NCI-H187 treated with DMSO at 0.1 percent for 48 hours (cell line): ENCODE results near the gene SRPK2.
"Not testable (repeated sequence)": the region's sequence is repeated elsewhere in the genome, so short reads cannot be mapped to it uniquely, and the experiment has no call there.

ENCODE experiments used
- DNase-seq: peaks from one replicate; lab custom pipeline; 2025; lab: John Stamatoyannopoulos, UW

SRPK2 gene

DNA sequence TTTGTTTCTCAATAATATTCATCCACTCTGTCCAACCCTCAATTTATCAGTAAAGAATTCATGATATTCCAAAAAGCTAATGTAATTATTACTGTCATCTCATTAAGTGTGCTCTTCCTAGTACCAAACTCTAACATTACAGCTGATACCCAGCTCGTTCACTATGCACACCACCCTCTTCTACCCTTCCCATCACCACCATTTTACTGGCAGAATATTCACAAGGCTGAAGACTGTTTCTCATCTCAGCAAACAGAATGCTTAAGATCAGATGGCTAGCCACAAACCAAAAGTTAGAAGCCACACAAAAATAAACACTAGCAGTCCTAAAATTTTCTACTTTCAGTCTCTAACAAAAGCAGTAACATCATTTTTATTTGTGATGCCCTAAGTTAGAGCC, 121.5 kb downstream of the SRPK2 start:
- DNase-seq, result no peak

DNA sequence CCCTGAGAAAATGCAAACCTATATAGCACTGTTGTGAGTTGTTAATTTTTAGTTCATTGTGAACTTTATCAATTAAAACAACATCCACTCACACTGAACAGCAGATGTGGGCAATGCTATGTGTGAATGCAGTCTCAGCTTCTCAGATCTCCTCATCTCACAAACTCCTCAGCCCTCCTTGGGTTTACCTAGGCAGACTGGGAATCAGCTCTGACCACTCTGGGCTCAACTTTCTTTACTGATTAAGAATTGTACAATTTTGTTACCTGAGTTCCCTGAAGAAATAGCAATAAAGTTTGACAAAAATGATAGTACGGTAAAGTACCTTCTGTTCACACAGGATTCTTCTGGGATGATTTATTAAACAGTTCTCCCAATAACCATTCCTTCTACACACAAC, 124.0 kb downstream of the SRPK2 start:
- no peak for DNase-seq

DNA sequence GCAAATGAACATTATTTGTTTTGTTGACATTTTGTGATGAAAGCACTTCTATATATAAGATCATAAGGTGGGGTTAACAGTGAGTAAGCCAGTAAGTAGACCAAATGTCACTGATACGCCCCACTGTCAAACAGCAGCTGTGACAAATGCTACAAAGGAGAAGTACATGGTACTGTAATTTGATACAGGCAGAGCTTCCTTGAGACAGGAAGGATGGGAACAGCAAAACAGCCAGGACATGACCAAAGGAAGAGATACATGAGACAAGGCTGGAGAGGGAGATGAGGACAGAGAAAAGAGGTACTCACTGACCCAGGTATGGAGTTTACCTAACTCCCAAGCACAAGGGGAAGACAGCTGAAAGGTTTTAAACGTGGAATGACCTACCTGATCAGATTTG, 127.0 kb downstream of the SRPK2 start:
- DNase-seq, result no peak

DNA sequence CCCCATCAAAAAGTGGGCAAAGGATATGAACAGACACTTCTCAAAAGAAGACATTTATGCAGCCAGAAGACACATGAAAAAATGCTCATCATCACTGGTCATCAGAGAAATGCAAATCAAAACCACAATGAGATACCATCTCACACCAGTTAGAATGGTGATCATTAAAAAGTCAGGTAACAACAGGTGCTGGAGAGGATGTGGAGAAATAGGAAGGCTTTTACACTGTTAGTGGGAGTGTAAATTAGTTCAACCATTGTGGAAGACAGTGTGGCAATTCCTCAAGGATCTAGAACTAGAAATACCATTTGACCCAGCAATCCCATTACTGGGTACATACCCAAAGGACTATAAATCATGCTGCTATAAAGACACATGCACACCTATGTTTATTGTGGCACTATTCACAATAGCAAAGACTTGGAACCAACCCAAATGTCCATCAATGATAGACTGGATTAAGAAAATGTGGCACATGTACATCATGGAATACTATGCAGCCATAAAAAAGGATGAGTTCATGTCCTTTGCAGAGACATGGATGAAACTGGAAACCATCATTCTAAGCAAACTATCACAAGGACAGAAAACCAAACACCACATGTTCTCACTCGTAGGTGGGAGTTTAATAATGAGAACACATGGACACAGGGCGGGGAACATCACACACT, 128.4 kb downstream of the SRPK2 start:
- DNase-seq, result not testable (repeated sequence)

DNA sequence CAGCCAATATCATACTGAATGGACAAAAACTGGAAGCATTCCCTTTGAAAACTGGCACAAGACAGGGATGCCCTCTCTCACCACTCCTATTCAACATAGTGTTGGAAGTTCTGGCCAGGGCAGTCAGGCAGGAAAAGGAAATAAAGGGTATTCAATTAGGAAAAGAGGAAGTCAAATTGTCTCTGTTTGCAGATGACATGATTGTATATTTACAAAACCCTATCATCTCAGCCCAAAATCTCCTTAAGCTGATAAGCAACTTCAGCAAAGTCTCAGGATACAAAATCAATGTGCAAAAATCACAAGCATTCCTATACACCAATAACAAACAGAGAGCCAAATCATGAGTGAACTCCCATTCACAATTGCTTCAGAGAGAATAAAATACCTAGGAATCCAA, 129.8 kb downstream of the SRPK2 start:
- DNase-seq, result not testable (repeated sequence)

DNA sequence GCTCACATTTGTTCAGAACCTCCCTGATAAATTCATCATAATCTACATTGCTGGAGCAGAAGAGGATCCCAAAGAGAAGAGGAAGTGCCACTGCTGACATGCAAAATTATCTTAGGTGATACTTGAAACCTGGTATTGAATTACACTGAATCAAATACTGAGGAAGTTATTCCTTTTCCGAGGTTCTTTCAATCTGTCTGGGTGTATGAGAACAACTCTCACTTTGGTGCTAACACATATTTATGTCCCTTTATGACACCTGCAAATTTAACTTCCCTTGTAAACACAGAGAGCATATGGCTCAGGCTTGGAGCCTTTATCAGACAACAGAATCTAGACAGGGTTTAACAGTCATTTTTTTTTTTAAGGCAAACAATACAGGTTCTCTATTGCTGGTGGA, 131.4 kb downstream of the SRPK2 start:
- no peak for DNase-seq

DNA sequence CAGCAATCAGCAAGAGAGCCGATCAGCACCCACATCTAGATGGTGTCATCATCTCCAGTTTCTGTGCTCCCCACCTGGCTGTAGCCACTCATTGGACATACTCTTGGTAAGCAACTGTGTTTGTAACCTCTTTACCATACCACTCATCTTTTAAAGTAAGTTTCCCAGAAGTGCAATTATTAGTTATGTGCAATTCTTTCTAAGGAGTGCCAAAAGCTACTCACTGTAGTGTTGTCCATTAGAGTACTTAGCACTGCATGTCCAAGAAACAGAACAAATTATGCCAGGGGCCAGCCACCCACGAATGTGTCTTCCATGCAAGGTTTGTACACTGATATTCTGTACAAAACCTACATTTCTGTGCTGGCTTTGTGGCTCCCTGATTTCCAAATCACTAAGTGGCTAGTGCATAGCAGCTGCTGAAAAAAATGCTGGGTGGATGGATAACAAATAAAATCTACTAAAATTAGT, 131.9 kb downstream of the SRPK2 start:
- no peak for DNase-seq

DNA sequence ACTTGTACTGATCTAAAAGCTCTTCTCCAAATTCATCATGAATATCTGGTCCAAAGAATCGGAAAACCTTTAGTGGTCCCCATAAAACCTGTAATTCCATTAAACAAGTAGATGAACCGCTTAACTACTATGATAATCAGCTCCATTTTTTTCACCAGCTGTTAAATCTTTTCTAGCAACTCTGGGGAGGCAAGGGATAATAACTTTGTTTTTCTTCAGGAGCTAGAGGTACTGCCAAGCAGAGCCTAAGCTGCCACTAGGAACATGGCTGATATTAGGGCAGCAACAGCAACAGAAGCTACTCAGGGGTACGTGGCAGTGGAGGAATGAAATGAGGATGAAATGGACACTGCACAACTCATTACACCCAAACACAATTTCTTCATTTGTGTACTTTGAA, 138.0 kb downstream of the SRPK2 start:
- no peak for DNase-seq

DNA sequence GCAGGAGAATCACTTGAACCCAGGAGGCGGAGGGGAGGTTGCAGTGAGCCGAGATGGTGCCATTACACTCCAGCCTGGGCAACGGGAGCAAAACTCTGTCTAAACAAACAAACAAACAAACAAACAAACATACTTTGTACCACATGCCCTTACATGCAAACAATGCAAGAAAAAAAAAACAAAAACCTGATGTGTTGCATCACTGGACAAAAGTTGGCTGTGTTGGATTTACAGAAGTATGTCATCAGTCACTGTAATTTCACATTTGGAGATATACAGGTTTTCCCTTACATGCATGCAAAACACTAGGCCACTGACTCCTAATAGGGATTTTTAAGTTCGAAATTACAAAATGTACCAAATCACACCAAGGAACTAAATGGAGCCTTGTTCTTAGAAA, 138.5 kb downstream of the SRPK2 start:
- no peak for DNase-seq

DNA sequence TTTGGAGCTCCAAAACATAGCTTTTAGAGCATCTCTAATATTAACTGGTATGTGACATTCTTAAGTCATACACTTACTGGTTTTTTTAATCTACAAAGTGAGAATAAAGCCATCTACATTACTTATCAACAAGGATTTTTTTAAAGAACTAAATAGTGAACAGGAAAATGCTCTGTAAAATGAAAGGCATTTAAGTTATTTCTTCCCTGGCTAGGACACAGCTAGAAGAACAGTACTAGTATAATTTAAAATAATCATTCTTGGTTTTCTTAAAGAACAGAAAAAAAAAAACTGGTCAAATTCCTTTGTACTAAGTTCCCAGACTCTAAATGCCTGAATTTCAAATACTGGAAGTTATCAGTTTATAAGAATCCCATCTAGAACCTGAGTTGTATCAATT, 139.5 kb downstream of the SRPK2 start:
- no peak for DNase-seq

DNA sequence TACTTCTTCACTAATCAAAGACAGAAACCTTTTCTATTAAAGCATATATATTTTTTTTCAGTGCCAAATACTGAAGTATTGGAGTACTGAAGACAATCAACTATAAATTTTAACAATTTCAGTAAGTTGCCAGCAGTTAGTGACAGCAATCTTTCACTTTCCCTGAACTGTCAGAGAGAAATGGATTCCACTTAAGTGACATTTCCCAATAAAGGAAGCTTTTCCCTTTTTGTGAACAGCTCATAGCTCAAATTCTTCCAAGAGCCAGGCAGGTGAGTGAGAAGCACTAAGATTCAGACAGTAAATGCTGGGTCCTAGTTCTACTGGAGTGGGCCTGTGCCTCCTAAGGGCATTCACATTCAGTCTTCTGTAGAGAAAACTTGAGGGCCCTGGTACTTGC, 142.0 kb downstream of the SRPK2 start:
- no peak for DNase-seq

DNA sequence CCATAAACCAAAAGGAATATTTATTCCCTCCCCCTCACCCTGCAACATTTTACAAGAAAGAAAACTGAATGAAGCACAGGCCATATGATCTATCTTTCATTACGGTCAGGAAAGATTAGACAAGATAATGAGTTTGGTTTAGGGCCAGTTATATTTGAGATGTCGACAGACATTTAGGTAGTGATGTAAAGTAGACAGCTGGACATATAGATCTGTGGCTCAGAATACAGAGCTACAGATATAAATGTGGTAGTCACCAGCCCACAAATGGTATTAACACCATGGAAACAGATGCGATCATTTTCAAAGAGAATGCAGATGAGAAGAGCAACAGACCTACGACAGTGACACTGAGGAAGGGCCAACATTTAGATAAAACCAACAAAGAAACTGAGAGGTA, 142.5 kb downstream of the SRPK2 start:
- DNase-seq, result no peak

DNA sequence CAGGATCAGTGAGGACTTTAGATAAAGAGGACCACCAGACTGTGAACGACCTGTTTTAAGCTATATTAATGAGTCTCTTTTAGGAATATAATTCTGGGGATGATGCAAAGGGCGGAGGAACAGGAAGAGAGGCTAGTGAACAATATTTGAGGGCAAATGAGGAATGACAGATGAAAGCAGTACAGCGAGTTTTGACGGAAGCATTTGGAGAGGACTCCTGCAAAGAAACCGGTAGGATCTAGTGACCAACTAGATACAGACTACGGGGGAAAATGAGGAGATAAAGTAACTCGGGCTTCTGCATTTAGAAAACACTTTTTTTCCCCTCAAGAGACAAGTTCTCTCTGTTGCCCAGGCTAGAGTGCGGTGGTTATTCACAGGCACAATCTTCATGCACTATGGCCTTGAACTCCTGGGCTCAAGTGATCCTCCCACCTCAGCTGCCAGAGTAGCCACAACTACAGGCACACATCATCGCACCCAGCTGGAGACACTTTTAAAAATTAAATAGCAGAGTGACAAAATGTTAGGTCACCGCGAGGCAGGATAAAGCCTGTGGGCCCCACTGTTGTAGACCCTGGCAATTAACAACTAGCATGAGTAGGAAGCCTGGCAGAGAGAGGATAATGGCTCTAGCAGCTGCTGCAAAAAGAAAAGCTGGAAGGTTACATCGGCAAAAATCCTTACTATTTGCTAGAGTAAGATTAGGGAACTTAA, 143.2 kb downstream of the SRPK2 start:
- no peak for DNase-seq

DNA sequence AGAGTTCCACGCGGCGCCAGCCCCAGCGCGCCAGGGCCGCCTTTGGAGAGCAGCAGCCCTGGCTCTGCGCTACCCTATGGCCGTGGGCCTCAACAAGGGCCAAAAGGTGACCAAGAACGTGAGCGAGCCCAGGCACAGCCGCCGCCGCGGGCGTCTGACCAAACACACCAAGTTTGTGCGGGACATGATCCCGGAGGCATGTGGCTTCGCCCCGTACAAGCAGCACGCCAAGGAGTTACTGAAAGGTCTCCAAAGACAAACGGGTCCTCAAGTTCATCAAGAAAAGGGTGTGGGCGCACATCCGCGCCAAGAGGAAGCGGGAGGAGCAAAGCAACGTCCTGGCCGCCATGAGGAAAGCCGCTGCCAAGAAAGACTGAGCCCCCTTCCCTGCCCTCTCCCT, 144.1 kb downstream of the SRPK2 start:
- DNase-seq, result no peak

DNA sequence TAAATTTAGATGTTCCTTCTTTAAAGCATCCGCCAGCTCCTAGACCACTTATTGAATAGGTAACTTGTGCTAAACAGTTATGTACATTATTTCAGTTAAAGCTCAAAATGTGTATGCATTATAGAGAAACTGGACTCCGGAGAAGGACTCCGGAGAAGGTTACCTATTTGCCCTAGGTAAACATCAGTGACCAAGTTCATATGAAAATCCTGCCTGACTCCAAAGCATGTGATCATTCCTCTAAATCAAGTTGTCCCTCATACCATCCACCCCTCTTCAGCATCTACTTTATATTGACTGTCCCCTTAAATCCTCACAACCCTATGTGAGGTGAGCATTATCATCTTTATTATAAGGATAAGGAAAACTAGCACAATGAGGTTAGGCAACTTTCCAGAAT, 147.5 kb downstream of the SRPK2 start:
- no peak for DNase-seq

DNA sequence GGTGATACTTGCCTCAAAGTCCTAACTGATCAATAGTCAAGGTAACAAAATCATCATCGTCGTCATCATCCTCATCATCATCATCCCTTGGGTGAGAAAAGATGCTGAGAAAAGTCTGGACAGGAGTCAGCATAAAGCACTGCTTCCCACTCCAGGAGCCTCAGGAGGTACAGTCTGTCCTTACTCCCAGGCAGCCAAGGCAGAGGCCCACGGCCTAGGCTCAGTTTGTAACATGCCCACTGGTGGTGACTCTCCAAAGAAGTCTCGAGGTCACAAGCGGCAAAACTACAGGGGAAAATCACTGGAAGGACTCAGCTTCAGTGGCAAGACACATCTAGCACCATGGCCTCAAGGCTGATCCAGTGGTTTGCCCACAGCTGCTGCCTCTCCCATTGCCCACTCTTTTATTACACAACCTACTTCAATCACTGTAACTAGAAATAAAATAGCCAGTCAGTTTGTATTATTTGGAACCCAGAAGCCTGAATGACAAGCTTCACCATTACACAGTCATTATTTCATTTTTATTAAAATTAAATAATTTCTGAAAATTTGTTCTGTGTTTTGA, 150.4 kb downstream of the SRPK2 start:
- DNase-seq, result no peak

DNA sequence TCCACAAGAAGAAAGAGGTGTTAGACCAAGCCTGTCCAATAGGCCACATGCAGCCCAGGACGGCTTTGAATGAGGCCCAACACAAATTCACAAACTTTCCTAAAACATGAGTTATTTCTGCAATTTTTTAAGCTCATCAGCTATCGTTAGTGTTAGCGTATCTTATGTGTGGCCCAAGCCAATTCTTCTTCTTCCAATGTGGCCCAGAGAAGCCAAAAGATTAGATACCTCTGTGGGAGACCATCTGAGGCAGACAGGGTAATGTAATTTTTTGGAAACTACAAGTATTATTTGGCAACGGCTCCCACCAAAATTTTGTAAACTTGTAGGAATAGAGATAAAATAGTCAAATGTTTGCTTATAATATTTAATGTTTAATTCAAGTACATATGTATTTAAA, 153.8 kb downstream of the SRPK2 start:
- DNase-seq, result no peak

DNA sequence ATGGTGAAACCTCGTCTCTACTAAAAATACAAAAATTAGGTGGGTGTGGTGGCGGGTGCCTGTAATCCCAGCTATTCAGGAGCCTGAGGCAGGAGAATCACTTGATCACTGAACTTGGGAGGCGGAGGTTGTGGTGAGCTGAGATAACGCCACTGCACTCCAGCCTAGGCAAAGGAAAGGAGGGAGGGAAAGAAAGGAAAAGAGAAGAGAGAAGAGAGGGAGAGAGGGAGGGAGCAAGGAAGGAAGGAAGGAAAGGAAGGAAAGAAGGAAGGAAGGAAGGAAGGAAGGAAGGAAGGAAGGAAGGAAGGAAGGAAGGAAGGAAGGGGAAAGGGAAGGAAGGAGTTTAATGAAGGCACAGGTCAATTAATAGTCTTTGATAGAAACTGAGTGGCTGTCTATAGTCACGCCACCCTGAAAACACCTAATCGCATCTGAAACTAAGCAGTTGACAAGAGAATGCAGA, 155.9 kb downstream of the SRPK2 start:
- DNase-seq, result not testable (repeated sequence)

DNA sequence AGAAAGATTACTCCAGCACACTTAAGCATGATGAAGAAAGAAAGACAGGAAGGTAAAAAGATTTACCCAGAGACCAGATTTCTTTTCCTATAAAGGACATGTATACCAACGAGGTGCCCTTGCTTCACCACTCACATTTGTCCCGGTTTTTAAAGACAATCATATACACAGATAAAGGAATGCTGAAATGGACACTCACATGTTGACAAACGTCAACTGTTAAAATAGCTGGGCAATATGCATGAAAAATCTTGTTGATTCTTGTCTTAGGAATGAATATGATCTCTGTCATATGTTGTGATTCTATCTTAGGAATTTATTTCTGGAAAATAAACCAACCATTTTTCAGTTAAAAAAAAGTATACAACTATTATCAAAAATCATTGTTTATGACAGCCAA, 158.2 kb downstream of the SRPK2 start:
- no peak for DNase-seq

DNA sequence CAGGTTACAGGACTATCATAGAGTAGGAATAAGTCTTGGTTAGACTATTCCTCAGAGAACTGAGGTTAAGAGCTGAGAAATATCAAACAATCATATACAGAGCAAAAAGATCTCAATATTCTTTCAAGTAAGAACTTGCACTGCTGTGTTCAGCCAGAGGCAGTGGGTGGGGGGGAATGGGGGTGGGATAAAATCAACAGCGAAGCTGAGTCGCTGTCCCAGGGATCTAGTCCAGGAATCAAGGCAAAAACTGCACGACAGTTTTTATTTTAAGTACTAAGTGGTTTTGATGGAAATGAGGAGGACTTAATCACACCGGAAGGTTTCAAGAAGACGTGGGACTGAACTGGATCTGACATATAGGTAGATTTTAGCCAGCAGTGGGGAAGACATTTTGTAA, 159.1 kb downstream of the SRPK2 start:
- no peak for DNase-seq

DNA sequence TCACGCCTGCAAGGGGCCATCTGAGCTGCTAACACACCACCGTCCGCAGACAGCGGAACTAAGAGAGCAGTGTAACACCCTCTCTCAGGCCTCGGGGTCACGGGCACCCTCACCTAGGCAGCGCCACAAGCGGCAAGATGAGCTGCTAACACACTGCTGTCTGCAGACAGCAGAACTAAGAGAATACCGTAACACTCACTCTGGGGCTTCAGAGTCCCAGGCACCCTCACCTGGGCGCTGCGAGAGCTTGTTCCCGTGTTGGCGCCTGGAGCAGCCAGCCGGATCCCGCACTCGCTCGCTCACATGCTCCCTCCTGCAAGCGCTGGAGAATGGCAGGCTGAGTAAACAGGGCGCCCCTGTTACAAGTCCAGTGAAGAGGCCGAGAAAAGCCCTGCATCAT, 160.2 kb downstream of the SRPK2 start:
- no peak for DNase-seq

DNA sequence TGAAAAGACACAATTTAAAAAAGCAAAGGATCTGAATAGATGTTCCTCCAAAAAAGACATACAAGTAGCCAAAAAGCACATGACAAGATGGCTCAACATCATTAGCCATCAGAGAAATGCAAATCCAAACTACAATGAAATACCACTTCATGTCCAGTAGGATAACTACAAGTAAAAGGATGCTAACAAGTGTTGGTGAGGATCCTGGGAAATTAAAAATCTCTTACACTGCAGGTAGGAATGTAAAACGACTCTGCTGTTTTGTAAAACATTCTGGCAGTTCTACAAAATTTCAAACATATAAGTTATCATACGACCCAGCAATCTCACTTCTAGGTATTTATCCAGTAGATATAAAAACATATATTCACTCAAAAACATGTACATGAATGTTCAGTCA, 161.3 kb downstream of the SRPK2 start:
- DNase-seq, result no peak

DNA sequence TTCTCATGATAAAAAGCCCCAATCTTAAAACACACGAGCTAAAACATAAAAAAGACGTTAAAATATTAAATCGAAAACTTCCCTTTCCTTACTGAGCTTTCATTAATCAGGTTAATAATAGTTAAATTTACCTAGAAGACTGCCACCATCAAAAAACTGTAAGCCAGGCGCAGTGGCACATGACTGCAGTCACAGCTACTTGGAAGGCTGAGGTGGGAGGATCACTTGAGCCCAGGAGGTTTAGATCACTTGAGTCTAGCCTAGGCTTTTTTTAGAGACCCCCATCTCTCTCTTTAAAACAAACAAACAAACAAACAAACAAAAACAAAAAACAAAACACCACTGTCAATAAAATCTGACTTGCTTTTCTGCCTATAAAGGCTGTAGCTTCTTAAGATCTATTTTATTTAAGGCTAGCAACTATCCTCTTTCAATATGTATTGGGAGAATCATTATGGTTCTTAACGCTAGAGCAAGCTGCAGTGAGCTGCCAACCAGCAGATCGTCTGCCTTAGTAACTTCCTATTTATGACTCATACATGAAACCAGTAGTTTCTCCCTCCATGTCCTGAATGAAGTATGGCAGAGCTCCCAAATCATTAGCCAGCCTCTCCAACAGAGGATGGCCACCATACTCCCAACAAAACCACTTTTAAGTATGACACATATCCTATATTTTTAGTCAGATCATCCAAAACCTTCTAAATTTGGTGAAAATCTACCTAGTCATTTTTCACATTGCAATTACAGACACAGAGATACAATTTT, 163.7 kb downstream of the SRPK2 start:
- no peak for DNase-seq
